Measurements from ENCODE around the gene PIEZO2.

The PIEZO2 gene

GRCh38 chr18:11050966-11051365 lies 98.4 kb downstream of the PIEZO2 start:
- H3K27ac ChIP-seq = no peak overlapping the region
- TF ChIP-seq CTCF (conservative IDR thresholded peaks at IDR 0.05) (no peak), ZFX (IDR thresholded peaks at IDR 0.05) (no peak)

- TF ChIP-seq CTCF (conservative IDR thresholded peaks at IDR 0.05) (no peak), ZFX (IDR thresholded peaks at IDR 0.05) (no peak)
- no peak overlapping the region for H3K27ac ChIP-seq
Observed at GRCh38 chr18:11047817-11048216, 101.6 kb downstream of the PIEZO2 start.

GRCh38 chr18:11047156-11047555 lies 102.2 kb downstream of the PIEZO2 start:
- H3K27ac ChIP-seq = no peak overlapping the region
- TF ChIP-seq ZFX (IDR thresholded peaks at IDR 0.05) (no peak), CTCF (conservative IDR thresholded peaks at IDR 0.05) (no peak)

GRCh38 chr18:11046140-11046539 lies 103.2 kb downstream of the PIEZO2 start:
- H3K27ac ChIP-seq = no peak overlapping the region
- no peak for TF ChIP-seq CTCF (conservative IDR thresholded peaks at IDR 0.05)
- no peak for TF ChIP-seq ZFX (IDR thresholded peaks at IDR 0.05)

- TF ChIP-seq ZFX (IDR thresholded peaks at IDR 0.05) (no peak), CTCF (conservative IDR thresholded peaks at IDR 0.05) (no peak)
Observed at GRCh38 chr18:11043694-11044093, 105.7 kb downstream of the PIEZO2 start.

GRCh38 chr18:11042247-11042646 lies 107.1 kb downstream of the PIEZO2 start:
- TF ChIP-seq ZFX (IDR thresholded peaks at IDR 0.05) (no peak), CTCF (conservative IDR thresholded peaks at IDR 0.05) (no peak)
- H3K27ac ChIP-seq = peak overlapping the region; percentile 2

More at GRCh38 chr18:11043694-11044093, 105.7 kb downstream of the PIEZO2 start:
- H3K27ac ChIP-seq = no peak overlapping the region

GRCh38 chr18:11040823-11041656 lies 108.3 kb downstream of the PIEZO2 start:
- no peak overlapping the region for H3K27ac ChIP-seq
- TF ChIP-seq ZFX (IDR thresholded peaks at IDR 0.05) (no peak), CTCF (conservative IDR thresholded peaks at IDR 0.05) (peak; percentile 85)

Measured in C4-2B (cell line).